HepG2 (cell line): ENCODE results near the gene PSMD12. TPM values are rescaled to one million over a fixed set of nuclear protein-coding genes. Genes with fewer than 3 reads are reported as not detected.

ENCODE experiments used
- AKAP8 ChIP-seq: sonication (generic); formaldehyde crosslinking; IDR thresholded peaks from 2 replicates; pipeline ENCODE4 v1.5.1; 2020; ENCODE audit warnings: mild to moderate bottlenecking, missing genetic modification reagents
- DNMT3B ChIP-seq: conservative IDR thresholded peaks from 2 replicates; pipeline ENCODE4 v1.6.1; 2016; ENCODE audit warnings: missing biosample characterization, control low read depth
- GATA4 ChIP-seq: sonication (generic); IDR thresholded peaks from 2 replicates; pipeline ENCODE4 v1.6.1; 2016; ENCODE audit warnings: antibody characterized with exemption, low read depth, borderline replicate concordance
- GPN1 ChIP-seq: sonication (generic); formaldehyde crosslinking; IDR thresholded peaks from 2 replicates; pipeline ENCODE4 v1.5.1; 2020; ENCODE audit warnings: missing genetic modification reagents, borderline replicate concordance
- HDAC1 ChIP-seq: sonication (generic); formaldehyde crosslinking; IDR thresholded peaks from 2 replicates; pipeline ENCODE4 v1.5.1; 2020; ENCODE audit warnings: mild to moderate bottlenecking, missing genetic modification reagents
- KAT2B ChIP-seq: fragments of 150-350 bp; IDR thresholded peaks from 2 replicates; pipeline ENCODE4 v1.6.1; 2014; ENCODE audit warnings: low read depth, low read length, borderline replicate concordance
- MIER2 ChIP-seq: IDR thresholded peaks from 2 replicates; pipeline ENCODE4 v1.6.1; 2016; ENCODE audit warnings: missing biosample characterization, missing genetic modification reagents
- POGZ ChIP-seq: sonication (generic); formaldehyde crosslinking; IDR thresholded peaks from 2 replicates; pipeline ENCODE4 v1.4.0; 2020; ENCODE audit warnings: mild to moderate bottlenecking, missing genetic modification reagents
- RFX5 ChIP-seq: IDR thresholded peaks from 2 replicates; pipeline ENCODE4 v1.6.1; 2011; ENCODE audit warnings: low read depth, low read length, improper control_type of control experiment
- SRSF9 ChIP-seq: fragments of 200-400 bp; formaldehyde crosslinking; IDR thresholded peaks from 2 replicates; pipeline ENCODE4 v1.6.1; 2018; ENCODE audit warnings: borderline replicate concordance, mild to moderate bottlenecking, low read depth, low read length; ENCODE audit not compliant: insufficient read depth, poor library complexity, severe bottlenecking
- ZC3H4 ChIP-seq: sonication (generic); formaldehyde crosslinking; IDR thresholded peaks from 2 replicates; pipeline ENCODE4 v1.4.0; 2020; ENCODE audit warnings: missing genetic modification reagents, borderline replicate concordance
- ZKSCAN8 ChIP-seq: IDR thresholded peaks from 2 replicates; pipeline ENCODE4 v1.6.1; 2016; ENCODE audit warnings: borderline replicate concordance, missing genetic modification reagents, missing compliant biosample characterization
- ZNF34 ChIP-seq: sonication (generic); formaldehyde crosslinking; IDR thresholded peaks from 2 replicates; pipeline ENCODE4 v1.4.0; 2020; ENCODE audit warnings: mild to moderate bottlenecking, missing genetic modification reagents, borderline replicate concordance
- ZNF572 ChIP-seq: sonication (generic); formaldehyde crosslinking; IDR thresholded peaks from 2 replicates; pipeline ENCODE4 v1.5.1; 2020; ENCODE audit warnings: mild to moderate bottlenecking, missing genetic modification reagents
- ZZZ3 ChIP-seq: sonication (generic); formaldehyde crosslinking; IDR thresholded peaks from 2 replicates; pipeline ENCODE4 v1.4.0; 2020; ENCODE audit warnings: missing genetic modification reagents, mild to moderate bottlenecking, borderline replicate concordance
- polyA plus RNA-seq, 8 experiments: library from polyadenylated mRNA; depleted of rRNA in 3 of 8; stranded (reverse) in 7 of 8; unstranded in 1 of 8; fragments of >200 nt; fragmentation: Illumina TruSeq in 4 of 8; extraction: Trizol in 4 of 8; gene quantifications; 2 replicates each; pipeline versions ENCODE4 v1.2.1 to v1.2.3, GENCODE V29; 2011 to 2016; ENCODE audit warnings: low read depth in 4 of 8, missing spikeins in 1 of 8, mixed read lengths in 1 of 8; ENCODE audit not compliant: insufficient read depth in 1 of 8
- total RNA-seq, 5 experiments: library from RNA; depleted of rRNA; stranded (reverse); fragments of >200 nt; fragmentation: Illumina TruSeq; extraction: Trizol; gene quantifications; 2 replicates each; pipeline ENCODE4 v1.2.3, GENCODE V29; 2016; ENCODE audit warnings: low read depth in 1 of 5
- TF ChIP-seq, protein P1 (sequence below): sonication (generic); formaldehyde crosslinking; IDR thresholded peaks from 2 replicates; pipeline ENCODE4 v1.4.0; 2020; ENCODE audit warnings: missing genetic modification reagents, borderline replicate concordance
- TF ChIP-seq, protein P2 (sequence below): sonication (generic); formaldehyde crosslinking; IDR thresholded peaks from 2 replicates; pipeline ENCODE4 v1.4.0; 2020; ENCODE audit warnings: missing genetic modification reagents
- TF ChIP-seq, protein P3 (sequence below): sonication (generic); formaldehyde crosslinking; IDR thresholded peaks from 2 replicates; pipeline ENCODE4 v1.4.0; 2020; ENCODE audit warnings: missing genetic modification reagents; ENCODE audit errors: not compliant biosample characterization
- TF ChIP-seq, protein P4 (sequence below): sonication (generic); formaldehyde crosslinking; IDR thresholded peaks from 2 replicates; pipeline ENCODE4 v1.5.1; 2020; ENCODE audit warnings: missing genetic modification reagents, mild to moderate bottlenecking, borderline replicate concordance

Gene PSMD12
- total and polyA plus RNA-seq, 2 of the 13 experiments (the other 11 are each of a cell fraction or from before 2014, with no cell fraction given), result 27.4 to 71.7 TPM

- no peak for TF ChIP-seq ZZZ3 (CRISPR knock-in tag)
- TF ChIP-seq HDAC1, result no peak
- TF ChIP-seq GATA4, result 0 out of 2 replicates have a peak, but pooled peaks have one; percentile 59
- TF ChIP-seq, protein P1, sequence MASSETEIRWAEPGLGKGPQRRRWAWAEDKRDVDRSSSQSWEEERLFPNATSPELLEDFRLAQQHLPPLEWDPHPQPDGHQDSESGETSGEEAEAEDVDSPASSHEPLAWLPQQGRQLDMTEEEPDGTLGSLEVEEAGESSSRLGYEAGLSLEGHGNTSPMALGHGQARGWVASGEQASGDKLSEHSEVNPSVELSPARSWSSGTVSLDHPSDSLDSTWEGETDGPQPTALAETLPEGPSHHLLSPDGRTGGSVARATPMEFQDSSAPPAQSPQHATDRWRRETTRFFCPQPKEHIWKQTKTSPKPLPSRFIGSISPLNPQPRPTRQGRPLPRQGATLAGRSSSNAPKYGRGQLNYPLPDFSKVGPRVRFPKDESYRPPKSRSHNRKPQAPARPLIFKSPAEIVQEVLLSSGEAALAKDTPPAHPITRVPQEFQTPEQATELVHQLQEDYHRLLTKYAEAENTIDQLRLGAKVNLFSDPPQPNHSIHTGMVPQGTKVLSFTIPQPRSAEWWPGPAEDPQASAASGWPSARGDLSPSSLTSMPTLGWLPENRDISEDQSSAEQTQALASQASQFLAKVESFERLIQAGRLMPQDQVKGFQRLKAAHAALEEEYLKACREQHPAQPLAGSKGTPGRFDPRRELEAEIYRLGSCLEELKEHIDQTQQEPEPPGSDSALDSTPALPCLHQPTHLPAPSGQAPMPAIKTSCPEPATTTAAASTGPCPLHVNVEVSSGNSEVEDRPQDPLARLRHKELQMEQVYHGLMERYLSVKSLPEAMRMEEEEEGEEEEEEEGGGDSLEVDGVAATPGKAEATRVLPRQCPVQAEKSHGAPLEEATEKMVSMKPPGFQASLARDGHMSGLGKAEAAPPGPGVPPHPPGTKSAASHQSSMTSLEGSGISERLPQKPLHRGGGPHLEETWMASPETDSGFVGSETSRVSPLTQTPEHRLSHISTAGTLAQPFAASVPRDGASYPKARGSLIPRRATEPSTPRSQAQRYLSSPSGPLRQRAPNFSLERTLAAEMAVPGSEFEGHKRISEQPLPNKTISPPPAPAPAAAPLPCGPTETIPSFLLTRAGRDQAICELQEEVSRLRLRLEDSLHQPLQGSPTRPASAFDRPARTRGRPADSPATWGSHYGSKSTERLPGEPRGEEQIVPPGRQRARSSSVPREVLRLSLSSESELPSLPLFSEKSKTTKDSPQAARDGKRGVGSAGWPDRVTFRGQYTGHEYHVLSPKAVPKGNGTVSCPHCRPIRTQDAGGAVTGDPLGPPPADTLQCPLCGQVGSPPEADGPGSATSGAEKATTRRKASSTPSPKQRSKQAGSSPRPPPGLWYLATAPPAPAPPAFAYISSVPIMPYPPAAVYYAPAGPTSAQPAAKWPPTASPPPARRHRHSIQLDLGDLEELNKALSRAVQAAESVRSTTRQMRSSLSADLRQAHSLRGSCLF (CRISPR knock-in tag), result no peak
- TF ChIP-seq DNMT3B (CRISPR knock-in tag), result 0 out of 2 replicates have a peak, but pooled peaks have one; percentile 26
- no peak for TF ChIP-seq POGZ
- TF ChIP-seq RFX5, result no peak
- TF ChIP-seq, protein P2, sequence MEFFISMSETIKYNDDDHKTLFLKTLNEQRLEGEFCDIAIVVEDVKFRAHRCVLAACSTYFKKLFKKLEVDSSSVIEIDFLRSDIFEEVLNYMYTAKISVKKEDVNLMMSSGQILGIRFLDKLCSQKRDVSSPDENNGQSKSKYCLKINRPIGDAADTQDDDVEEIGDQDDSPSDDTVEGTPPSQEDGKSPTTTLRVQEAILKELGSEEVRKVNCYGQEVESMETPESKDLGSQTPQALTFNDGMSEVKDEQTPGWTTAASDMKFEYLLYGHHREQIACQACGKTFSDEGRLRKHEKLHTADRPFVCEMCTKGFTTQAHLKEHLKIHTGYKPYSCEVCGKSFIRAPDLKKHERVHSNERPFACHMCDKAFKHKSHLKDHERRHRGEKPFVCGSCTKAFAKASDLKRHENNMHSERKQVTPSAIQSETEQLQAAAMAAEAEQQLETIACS (CRISPR knock-in tag), result no peak
- no peak for TF ChIP-seq KAT2B
- TF ChIP-seq AKAP8 (CRISPR knock-in tag), result no peak
- no peak for TF ChIP-seq ZNF572 (CRISPR knock-in tag)
- TF ChIP-seq, protein P3, sequence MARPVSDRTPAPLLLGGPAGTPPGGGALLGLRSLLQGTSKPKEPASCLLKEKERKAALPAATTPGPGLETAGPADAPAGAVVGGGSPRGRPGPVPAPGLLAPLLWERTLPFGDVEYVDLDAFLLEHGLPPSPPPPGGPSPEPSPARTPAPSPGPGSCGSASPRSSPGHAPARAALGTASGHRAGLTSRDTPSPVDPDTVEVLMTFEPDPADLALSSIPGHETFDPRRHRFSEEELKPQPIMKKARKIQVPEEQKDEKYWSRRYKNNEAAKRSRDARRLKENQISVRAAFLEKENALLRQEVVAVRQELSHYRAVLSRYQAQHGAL (CRISPR knock-in tag), result no peak
- TF ChIP-seq GPN1 (CRISPR knock-in tag), result no peak
- no peak for TF ChIP-seq ZNF34 (CRISPR knock-in tag)
- TF ChIP-seq, protein P4, sequence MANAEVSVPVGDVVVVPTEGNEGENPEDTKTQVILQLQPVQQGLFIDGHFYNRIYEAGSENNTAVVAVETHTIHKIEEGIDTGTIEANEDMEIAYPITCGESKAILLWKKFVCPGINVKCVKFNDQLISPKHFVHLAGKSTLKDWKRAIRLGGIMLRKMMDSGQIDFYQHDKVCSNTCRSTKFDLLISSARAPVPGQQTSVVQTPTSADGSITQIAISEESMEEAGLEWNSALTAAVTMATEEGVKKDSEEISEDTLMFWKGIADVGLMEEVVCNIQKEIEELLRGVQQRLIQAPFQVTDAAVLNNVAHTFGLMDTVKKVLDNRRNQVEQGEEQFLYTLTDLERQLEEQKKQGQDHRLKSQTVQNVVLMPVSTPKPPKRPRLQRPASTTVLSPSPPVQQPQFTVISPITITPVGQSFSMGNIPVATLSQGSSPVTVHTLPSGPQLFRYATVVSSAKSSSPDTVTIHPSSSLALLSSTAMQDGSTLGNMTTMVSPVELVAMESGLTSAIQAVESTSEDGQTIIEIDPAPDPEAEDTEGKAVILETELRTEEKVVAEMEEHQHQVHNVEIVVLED (CRISPR knock-in tag), result no peak
- peak; percentile 41; the same call in 1 of the 2 replicates for TF ChIP-seq ZKSCAN8
- no peak for TF ChIP-seq MIER2
- no peak for TF ChIP-seq ZC3H4 (CRISPR knock-in tag)
- no peak for TF ChIP-seq SRSF9
Measured at GRCh38 chr17:67390646-67391361, 24.4 kb upstream of the PSMD12 start (continued).
